Measurements from ENCODE around the gene C12orf57.
A peak's percentile ranks its signal among the peaks of the same experiment; 100 is the strongest.

DNA sequence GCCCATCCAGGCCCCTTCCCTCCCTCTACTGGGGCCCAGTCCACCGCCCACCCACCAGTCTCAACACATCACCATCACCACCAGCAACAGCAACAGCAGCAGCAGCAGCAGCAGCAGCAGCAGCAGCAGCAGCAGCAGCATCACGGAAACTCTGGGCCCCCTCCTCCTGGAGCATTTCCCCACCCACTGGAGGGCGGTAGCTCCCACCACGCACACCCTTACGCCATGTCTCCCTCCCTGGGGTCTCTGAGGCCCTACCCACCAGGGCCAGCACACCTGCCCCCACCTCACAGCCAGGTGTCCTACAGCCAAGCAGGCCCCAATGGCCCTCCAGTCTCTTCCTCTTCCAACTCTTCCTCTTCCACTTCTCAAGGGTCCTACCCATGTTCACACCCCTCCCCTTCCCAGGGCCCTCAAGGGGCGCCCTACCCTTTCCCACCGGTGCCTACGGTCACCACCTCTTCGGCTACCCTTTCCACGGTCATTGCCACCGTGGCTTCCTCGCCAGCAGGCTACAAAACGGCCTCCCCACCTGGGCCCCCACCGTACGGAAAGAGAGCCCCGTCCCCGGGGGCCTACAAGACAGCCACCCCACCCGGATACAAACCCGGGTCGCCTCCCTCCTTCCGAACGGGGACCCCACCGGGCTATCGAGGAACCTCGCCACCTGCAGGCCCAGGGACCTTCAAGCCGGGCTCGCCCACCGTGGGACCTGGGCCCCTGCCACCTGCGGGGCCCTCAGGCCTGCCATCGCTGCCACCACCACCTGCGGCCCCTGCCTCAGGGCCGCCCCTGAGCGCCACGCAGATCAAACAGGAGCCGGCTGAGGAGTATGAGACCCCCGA lies 7.0 kb upstream of the C12orf57 start:
- TF ChIP-seq EP300 (conservative IDR thresholded peaks at IDR 0.05; ENCODE audit: poor library complexity, severe bottlenecking) (no peak), POLR2AphosphoS5 (IDR thresholded peaks at IDR 0.05) (peak; percentile 7), SMC3 (conservative IDR thresholded peaks at IDR 0.05; ENCODE audit: poor library complexity) (no peak)
